BLaER1 (cell line): ENCODE measurements around the gene SPATA13.
A peak's percentile ranks its signal among the peaks of the same experiment; 100 is the strongest.
"Not testable (repeated sequence)": the region's sequence is repeated elsewhere in the genome, so short reads cannot be mapped to it uniquely, and the experiment has no call there.

Source experiments
- H3K27ac ChIP-seq: shearing (Covaris generic); formaldehyde crosslinking; 2 replicates; pipeline ENCODE4 v1.8.1; 2022
- H3K27me3 ChIP-seq: shearing (Covaris generic); formaldehyde crosslinking; 2 replicates; pipeline ENCODE4 v1.8.1; 2022
- H3K36me3 ChIP-seq: shearing (Covaris generic); formaldehyde crosslinking; 2 replicates; pipeline ENCODE4 v1.8.1; 2022
- H3K4me1 ChIP-seq: shearing (Covaris generic); formaldehyde crosslinking; 2 replicates; pipeline ENCODE4 v1.8.1; 2022
- H3K4me2 ChIP-seq: shearing (Covaris generic); formaldehyde crosslinking; 2 replicates; pipeline ENCODE4 v1.8.1; 2022
- H3K4me3 ChIP-seq: shearing (Covaris generic); formaldehyde crosslinking; 2 replicates; pipeline ENCODE4 v1.8.1; 2022
- H3K9ac ChIP-seq: shearing (Covaris generic); formaldehyde crosslinking; 2 replicates; pipeline ENCODE4 v1.8.1; 2022
- H3K9me3 ChIP-seq: shearing (Covaris generic); formaldehyde crosslinking; 2 replicates; pipeline ENCODE4 v1.8.1; 2022
- H4K20me1 ChIP-seq: shearing (Covaris generic); formaldehyde crosslinking; 2 replicates; pipeline ENCODE4 v1.8.1; 2022
- Cebpa-rat ChIP-seq: shearing (Covaris generic); IDR thresholded peaks from 2 replicates; pipeline ENCODE4 v1.8.1; 2022

Gene SPATA13

DNA sequence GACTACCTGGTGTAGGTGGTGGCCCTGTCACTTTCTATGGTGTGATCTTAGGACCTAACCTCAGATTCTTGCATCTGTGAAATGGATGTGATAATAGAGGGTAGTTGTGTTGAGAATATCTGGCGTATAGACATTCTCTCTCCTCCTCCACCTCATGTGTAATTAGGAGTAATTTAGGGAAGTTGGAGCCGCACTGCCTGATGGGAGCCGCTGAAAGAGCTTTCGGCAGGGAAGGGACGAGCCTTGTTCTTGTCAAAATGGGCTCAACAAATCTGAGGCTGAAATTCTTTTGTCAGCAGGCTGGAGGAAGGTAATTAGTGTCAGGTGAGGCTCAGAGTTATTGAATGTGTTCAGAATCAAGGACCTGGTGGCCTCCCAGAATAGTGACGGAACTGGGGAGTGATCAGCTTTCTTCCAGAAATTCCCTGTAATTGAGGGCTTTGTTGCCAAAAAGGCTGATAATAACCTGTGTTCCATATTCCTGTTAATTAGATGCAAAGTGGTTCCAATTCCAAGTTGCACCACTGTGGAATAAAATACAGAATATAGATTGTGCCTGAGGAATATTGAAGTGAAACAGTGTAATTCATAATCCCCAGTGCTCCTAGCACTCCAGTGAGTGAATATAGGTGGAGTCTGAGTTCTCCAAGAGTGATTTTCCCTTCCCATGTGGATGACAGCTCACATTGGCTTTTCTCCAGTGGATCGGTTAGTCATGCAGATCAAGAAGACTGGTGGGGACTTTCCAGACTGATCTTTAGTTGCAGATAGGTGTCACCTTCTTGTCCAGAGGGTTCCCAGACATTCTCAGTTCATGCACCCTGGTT lies 47.5 kb downstream of the SPATA13 start:
- no peak for TF ChIP-seq Cebpa-rat
- Histone ChIP-seq H3K27me3 (no peaks in the 10 kb centered on the region), H3K36me3 (no peaks in the 10 kb centered on the region), H3K4me1 (peaks cover 36% of the 10 kb centered on the region), H3K4me2 (no peak overlapping the region), H3K4me3 (no peak overlapping the region), H3K27ac (no peak overlapping the region), H3K9ac (no peak overlapping the region), H3K9me3 (0 out of 2 replicates have a peak, but pooled peaks cover 4% of the 10 kb centered on the region), H4K20me1 (no peaks in the 10 kb centered on the region)

GRCh38 chr13:24209138-24209537 lies 48.6 kb downstream of the SPATA13 start:
- H3K36me3 ChIP-seq, result no peaks in the 10 kb centered on the region
- H4K20me1 ChIP-seq, result no peaks in the 10 kb centered on the region
- TF ChIP-seq Cebpa-rat, result no peak
- 0 out of 2 replicates have a peak, but pooled peaks cover 4% of the 10 kb centered on the region for H3K9me3 ChIP-seq
- H3K9ac ChIP-seq, result no peak overlapping the region
- H3K4me3 ChIP-seq, result no peak overlapping the region
- no peak overlapping the region for H3K27ac ChIP-seq
- peak overlapping the region; percentile 27; the same call in 1 of the 2 replicates for H3K4me2 ChIP-seq
- H3K27me3 ChIP-seq, result no peaks in the 10 kb centered on the region
- peaks cover 29% of the 10 kb centered on the region for H3K4me1 ChIP-seq

DNA sequence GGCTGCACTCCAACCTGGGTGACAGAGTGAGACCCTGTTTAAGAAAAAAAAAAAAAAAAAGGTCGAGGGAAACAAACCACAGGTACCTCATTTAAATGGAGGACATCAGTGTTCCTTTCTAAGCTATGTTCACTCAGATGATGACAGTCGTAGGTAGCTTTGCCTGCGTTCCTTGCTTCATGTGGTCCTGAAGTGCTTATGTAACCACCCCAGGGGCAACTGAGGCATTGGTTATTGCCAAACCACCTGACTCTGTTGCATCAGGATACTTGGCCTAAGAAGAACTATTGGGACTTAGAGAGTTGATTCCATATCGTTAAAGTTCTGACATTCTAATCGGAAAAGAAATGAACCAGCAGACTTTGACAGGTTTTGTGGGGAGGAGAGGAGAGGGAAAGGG lies 51.7 kb downstream of the SPATA13 start:
- Histone ChIP-seq H3K27ac (no peak overlapping the region), H3K4me1 (peaks cover 45% of the 10 kb centered on the region), H3K4me2 (no peak overlapping the region), H3K27me3 (no peaks in the 10 kb centered on the region), H4K20me1 (no peaks in the 10 kb centered on the region), H3K36me3 (no peaks in the 10 kb centered on the region), H3K9me3 (0 out of 2 replicates have a peak, but pooled peaks cover 4% of the 10 kb centered on the region), H3K4me3 (no peak overlapping the region), H3K9ac (no peak overlapping the region)
- TF ChIP-seq Cebpa-rat, result no peak

DNA sequence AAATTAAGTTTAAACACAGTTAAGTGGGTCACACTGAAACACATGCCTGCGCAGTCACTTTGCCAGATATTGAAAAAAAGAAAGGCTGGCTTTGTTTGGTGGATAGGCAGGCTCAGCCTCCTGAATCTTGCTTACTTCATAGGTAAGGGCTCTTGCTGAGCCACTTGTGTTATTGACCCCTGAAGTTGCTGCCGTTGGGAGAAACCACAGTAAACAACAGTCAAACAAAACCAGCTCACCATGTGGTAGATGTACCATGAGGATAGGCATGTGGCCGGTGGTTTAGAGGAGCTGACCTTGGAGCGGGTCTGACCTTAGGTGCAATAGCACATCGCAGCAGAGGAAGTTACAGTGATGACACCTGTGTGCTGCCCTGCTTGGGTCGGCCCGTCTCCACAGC lies 52.2 kb downstream of the SPATA13 start:
- no peaks in the 10 kb centered on the region for H4K20me1 ChIP-seq

GRCh38 chr13:24213932-24214331 lies 53.4 kb downstream of the SPATA13 start:
- Histone ChIP-seq H4K20me1 (no peaks in the 10 kb centered on the region), H3K4me1 (peaks cover 48% of the 10 kb centered on the region), H3K36me3 (no peaks in the 10 kb centered on the region), H3K4me2 (no peak overlapping the region), H3K9ac (no peak overlapping the region), H3K4me3 (no peak overlapping the region), H3K27ac (no peak overlapping the region), H3K9me3 (0 out of 2 replicates have a peak, but pooled peaks cover 4% of the 10 kb centered on the region), H3K27me3 (no peaks in the 10 kb centered on the region)
- TF ChIP-seq Cebpa-rat, result no peak

More for the DNA sequence above, 52.2 kb downstream of the SPATA13 start:
- TF ChIP-seq Cebpa-rat, result no peak
- Histone ChIP-seq H3K36me3 (no peaks in the 10 kb centered on the region), H3K4me3 (no peak overlapping the region), H3K27ac (no peak overlapping the region), H3K9me3 (0 out of 2 replicates have a peak, but pooled peaks cover 4% of the 10 kb centered on the region), H3K9ac (no peak overlapping the region), H3K27me3 (no peaks in the 10 kb centered on the region), H3K4me1 (peaks cover 49% of the 10 kb centered on the region), H3K4me2 (no peak overlapping the region)

GRCh38 chr13:24214528-24214927 lies 54.0 kb downstream of the SPATA13 start:
- Histone ChIP-seq H3K4me2 (peak overlapping the region; percentile 67), H3K9me3 (0 out of 2 replicates have a peak, but pooled peaks cover 3% of the 10 kb centered on the region), H3K27ac (no peak overlapping the region), H3K36me3 (no peaks in the 10 kb centered on the region), H3K4me3 (no peak overlapping the region), H3K27me3 (no peaks in the 10 kb centered on the region), H3K9ac (no peak overlapping the region), H3K4me1 (peaks cover 46% of the 10 kb centered on the region), H4K20me1 (no peaks in the 10 kb centered on the region)
- no peak for TF ChIP-seq Cebpa-rat

GRCh38 chr13:24215126-24215525 lies 54.6 kb downstream of the SPATA13 start:
- H3K36me3 ChIP-seq, result no peaks in the 10 kb centered on the region
- H3K9ac ChIP-seq, result no peak overlapping the region
- peak overlapping the region; percentile 67 for H3K4me2 ChIP-seq
- peaks cover 46% of the 10 kb centered on the region for H3K4me1 ChIP-seq
- no peak for TF ChIP-seq Cebpa-rat
- H3K9me3 ChIP-seq, result no peaks in the 10 kb centered on the region
- H3K27me3 ChIP-seq, result no peaks in the 10 kb centered on the region
- H3K4me3 ChIP-seq, result no peak overlapping the region
- H3K27ac ChIP-seq, result no peak overlapping the region; the same call in 1 of the 2 replicates
- no peaks in the 10 kb centered on the region for H4K20me1 ChIP-seq

GRCh38 chr13:24215732-24216131 lies 55.2 kb downstream of the SPATA13 start:
- H3K4me1 ChIP-seq, result peaks cover 46% of the 10 kb centered on the region
- no peaks in the 10 kb centered on the region for H3K9me3 ChIP-seq
- no peak overlapping the region for H3K4me3 ChIP-seq
- no peak for TF ChIP-seq Cebpa-rat
- H3K36me3 ChIP-seq, result no peaks in the 10 kb centered on the region
- no peak overlapping the region for H3K9ac ChIP-seq
- no peaks in the 10 kb centered on the region for H4K20me1 ChIP-seq
- no peaks in the 10 kb centered on the region for H3K27me3 ChIP-seq
- no peak overlapping the region for H3K27ac ChIP-seq
- H3K4me2 ChIP-seq, result peak overlapping the region; percentile 67

GRCh38 chr13:24216176-24216575 lies 55.7 kb downstream of the SPATA13 start:
- Histone ChIP-seq H3K36me3 (no peaks in the 10 kb centered on the region), H3K4me3 (no peak overlapping the region), H3K9me3 (no peaks in the 10 kb centered on the region), H3K9ac (no peak overlapping the region), H3K4me2 (peak overlapping the region; percentile 67; the same call in 1 of the 2 replicates), H3K27ac (no peak overlapping the region), H4K20me1 (no peaks in the 10 kb centered on the region), H3K27me3 (no peaks in the 10 kb centered on the region), H3K4me1 (peaks cover 46% of the 10 kb centered on the region)
- TF ChIP-seq Cebpa-rat, result no peak

DNA sequence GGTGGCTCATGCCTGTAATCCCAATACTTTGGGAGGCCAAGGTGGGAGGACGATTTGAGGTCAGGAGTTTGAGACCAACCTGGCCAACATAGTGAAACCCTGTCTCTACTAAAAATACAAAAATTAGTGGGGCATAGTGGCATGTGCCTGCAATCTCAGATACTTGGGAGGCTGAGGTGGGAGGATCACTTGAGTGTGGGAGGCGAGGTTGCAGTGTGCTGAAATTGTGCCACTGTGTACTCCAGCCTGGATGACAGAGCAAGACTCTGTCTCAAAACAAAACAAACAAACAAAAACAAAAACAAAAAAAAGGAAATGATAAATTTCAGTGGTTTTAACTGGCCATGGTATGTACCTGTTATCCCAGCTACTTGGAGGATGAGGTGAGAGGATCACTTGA lies 56.3 kb downstream of the SPATA13 start:
- not testable (repeated sequence) for H3K4me3 ChIP-seq, H3K9me3 ChIP-seq, H4K20me1 ChIP-seq, H3K9ac ChIP-seq, H3K27ac ChIP-seq, H3K36me3 ChIP-seq, H3K27me3 ChIP-seq
- peaks cover 46% of the 10 kb centered on the region for H3K4me1 ChIP-seq
- H3K4me2 ChIP-seq, result peak overlapping the region; percentile 52; the same call in 1 of the 2 replicates
